Glutamatergic neuron (in vitro differentiated cells): ENCODE data around the gene RASGRF1. TPM values are rescaled to one million over a fixed set of nuclear protein-coding genes. Genes with fewer than 3 reads are reported as not detected.

ENCODE experiments used
- DNase-seq: peaks from one replicate; pipeline ENCODE4 v3.0.0; 2022
- H3K27ac Mint-ChIP-seq: one replicate; pipeline ENCODE4 v1.8.0; 2020; ENCODE audit warnings: mild to moderate bottlenecking, mixed read lengths, inconsistent platforms; ENCODE audit not compliant: unreplicated experiment
- H3K27me3 Mint-ChIP-seq: one replicate; pipeline ENCODE4 v1.8.0; 2020; ENCODE audit warnings: mild to moderate bottlenecking, moderate library complexity, mixed read lengths, inconsistent platforms; ENCODE audit not compliant: unreplicated experiment
- H3K36me3 Mint-ChIP-seq: one replicate; pipeline ENCODE4 v1.8.0; 2020; ENCODE audit warnings: mild to moderate bottlenecking, mixed read lengths, inconsistent platforms; ENCODE audit not compliant: unreplicated experiment
- H3K4me1 Mint-ChIP-seq: one replicate; pipeline ENCODE4 v1.8.0; 2020; ENCODE audit warnings: mild to moderate bottlenecking, low read depth, mixed read lengths, inconsistent platforms; ENCODE audit not compliant: unreplicated experiment
- H3K4me3 Mint-ChIP-seq: one replicate; pipeline ENCODE4 v1.8.0; 2020; ENCODE audit warnings: mild to moderate bottlenecking, mixed read lengths, inconsistent platforms; ENCODE audit not compliant: unreplicated experiment
- H3K9me3 Mint-ChIP-seq: one replicate; pipeline ENCODE4 v1.8.0; 2020; ENCODE audit warnings: mild to moderate bottlenecking, moderate library complexity, mixed read lengths, inconsistent platforms; ENCODE audit not compliant: unreplicated experiment
- CTCF ChIP-seq: fragments of 200-600 bp; sonication (generic); IDR thresholded peaks from one replicate; pipeline ENCODE4 v1.5.0; 2021; ENCODE audit not compliant: partially characterized antibody, unreplicated experiment
- total RNA-seq: library from RNA; stranded (reverse); fragmentation: NEBNext Ultra II Directional; extraction: Animal tissue kit (Norgen Biotek cat#: 25700); gene quantifications from one replicate; pipeline ENCODE4 v1.2.1, GENCODE V29; 2021; ENCODE audit not compliant: unreplicated experiment

Gene RASGRF1
- total RNA-seq, 1 donor from 2014 or later = 0.32 TPM

DNA sequence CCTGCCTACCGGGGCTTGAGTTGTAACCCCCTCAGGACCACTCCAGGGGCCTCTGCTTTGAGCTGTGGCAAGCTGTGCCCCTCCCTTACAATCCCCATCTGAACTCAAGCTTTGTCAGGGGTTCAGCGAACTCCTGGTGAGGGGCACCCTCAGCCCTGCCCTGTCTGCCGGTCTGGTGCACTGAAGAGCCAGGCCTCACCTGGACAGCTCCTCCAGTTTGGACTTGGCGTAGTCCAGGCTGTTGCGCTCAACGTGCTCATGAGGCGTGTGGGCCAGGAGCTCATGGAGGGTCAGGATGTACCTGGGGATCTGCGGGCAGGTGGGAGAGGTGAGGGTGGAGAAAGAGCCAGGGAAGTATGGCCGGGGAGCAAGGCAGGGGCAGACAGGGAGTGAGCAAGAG lies 59.4 kb downstream of the RASGRF1 start:
- Mint-ChIP-seq H3K9me3 (peaks cover 2% of the 10 kb centered on the region), H3K27ac (no peak overlapping the region), H3K4me3 (no peak overlapping the region), H3K36me3 (no peaks in the 10 kb centered on the region), H3K4me1 (peaks cover 8% of the 10 kb centered on the region), H3K27me3 (peaks cover 3% of the 10 kb centered on the region)
- DNase-seq = no peak
- TF ChIP-seq CTCF = no peak

DNA sequence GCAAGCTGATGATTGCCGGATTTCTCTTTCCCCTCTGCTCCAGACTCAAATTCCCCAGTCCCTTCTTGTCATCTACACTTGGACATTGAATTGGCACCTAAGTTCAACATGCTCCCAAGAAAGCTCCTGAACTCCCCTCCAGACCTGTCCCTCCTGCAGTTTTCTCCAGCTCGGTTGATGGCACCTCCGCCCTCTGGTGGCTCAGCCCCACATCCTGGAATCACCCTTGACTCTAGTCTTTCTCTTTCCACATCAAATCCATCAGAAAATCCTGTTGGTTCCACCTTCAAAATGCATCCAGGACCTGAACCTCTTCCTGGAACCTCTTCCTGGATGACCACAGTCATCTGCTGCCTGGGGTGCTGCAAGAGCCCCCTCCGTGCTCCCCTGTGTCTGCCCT lies 60.1 kb downstream of the RASGRF1 start:
- peaks cover 8% of the 10 kb centered on the region for H3K4me1 Mint-ChIP-seq
- no peak overlapping the region for H3K4me3 Mint-ChIP-seq
- TF ChIP-seq CTCF = no peak
- peak overlapping the region; percentile 3 for H3K27ac Mint-ChIP-seq
- peaks cover 2% of the 10 kb centered on the region for H3K9me3 Mint-ChIP-seq
- no peaks in the 10 kb centered on the region for H3K36me3 Mint-ChIP-seq
- DNase-seq = no peak
- peaks cover 3% of the 10 kb centered on the region for H3K27me3 Mint-ChIP-seq

DNA sequence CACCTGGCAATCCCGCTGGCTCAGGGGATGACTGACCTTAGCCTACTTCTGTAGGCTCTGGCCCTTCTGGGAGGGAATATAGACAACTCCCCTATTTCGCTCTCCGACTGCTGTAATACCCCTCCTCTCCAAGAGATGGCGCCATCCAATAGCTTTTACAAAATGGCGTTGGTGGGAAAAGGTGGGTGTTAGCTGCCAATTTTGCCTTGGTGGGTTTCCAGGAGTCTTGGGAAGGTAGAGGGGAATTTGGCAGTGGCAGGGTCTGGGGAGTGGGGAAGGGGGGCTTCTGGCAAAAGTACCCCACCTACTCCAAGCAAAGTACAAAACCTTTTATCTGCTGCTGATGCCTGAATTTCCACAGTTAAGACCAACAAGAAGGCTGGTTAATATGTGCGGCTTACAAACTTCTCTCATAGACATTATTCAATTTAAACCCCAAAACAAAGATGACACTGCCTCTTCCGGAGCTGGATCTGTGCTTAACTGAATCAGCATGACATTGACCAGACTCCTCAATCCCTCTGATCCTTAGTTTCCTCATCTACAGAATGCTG lies 62.1 kb downstream of the RASGRF1 start:
- peak; percentile 69 for DNase-seq
- H3K27me3 Mint-ChIP-seq = peaks cover 6% of the 10 kb centered on the region
- peak; percentile 90 for TF ChIP-seq CTCF
- H3K9me3 Mint-ChIP-seq = peaks cover 3% of the 10 kb centered on the region
- H3K4me3 Mint-ChIP-seq = no peak overlapping the region
- H3K36me3 Mint-ChIP-seq = peaks cover 13% of the 10 kb centered on the region
- peaks cover 8% of the 10 kb centered on the region for H3K4me1 Mint-ChIP-seq
- no peak overlapping the region for H3K27ac Mint-ChIP-seq

GRCh38 chr15:79027532-79028410 lies 62.8 kb downstream of the RASGRF1 start:
- TF ChIP-seq CTCF = no peak
- peaks cover 6% of the 10 kb centered on the region for H3K27me3 Mint-ChIP-seq
- no peak overlapping the region for H3K4me3 Mint-ChIP-seq
- DNase-seq = no peak
- H3K36me3 Mint-ChIP-seq = peaks cover 13% of the 10 kb centered on the region
- H3K27ac Mint-ChIP-seq = no peak overlapping the region
- peaks cover 4% of the 10 kb centered on the region for H3K9me3 Mint-ChIP-seq
- peaks cover 8% of the 10 kb centered on the region for H3K4me1 Mint-ChIP-seq

DNA sequence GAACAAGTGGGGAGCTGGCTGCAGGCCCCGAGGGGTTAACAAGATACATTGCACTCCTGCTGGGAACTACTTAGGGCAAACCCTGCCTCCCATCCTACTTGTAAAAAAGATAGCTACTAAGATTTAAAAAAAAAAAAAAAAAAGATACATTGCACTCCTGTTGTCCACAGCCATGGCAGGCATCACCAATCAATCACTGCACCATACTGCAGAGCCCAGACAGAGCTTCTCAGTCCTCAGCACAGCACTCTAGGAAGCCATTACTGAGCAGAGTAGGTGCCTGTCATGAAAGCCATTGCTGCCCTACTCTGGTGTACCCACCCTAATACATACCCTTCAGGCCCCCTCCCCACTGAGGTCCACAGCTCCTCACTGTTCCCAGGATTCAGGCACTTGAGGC lies 64.8 kb downstream of the RASGRF1 start:
- DNase-seq = no peak
- peaks cover 6% of the 10 kb centered on the region for H3K9me3 Mint-ChIP-seq
- H3K27me3 Mint-ChIP-seq = peaks cover 6% of the 10 kb centered on the region
- H3K4me1 Mint-ChIP-seq = peaks cover 8% of the 10 kb centered on the region
- H3K4me3 Mint-ChIP-seq = no peak overlapping the region
- no peak for TF ChIP-seq CTCF
- no peak overlapping the region for H3K27ac Mint-ChIP-seq
- H3K36me3 Mint-ChIP-seq = peaks cover 13% of the 10 kb centered on the region
